H9 (cell line): ENCODE results near the gene PLEKHN1. TPM values are rescaled to one million over a fixed set of nuclear protein-coding genes. Genes with fewer than 3 reads are reported as not detected.

ENCODE experiments used
- DNase-seq: peaks from one replicate; pipeline ENCODE4 v3.0.0-alpha.2; 2017
- H2AFZ ChIP-seq: one replicate; pipeline ENCODE4 v1.6.1; 2013; ENCODE audit warnings: mild to moderate bottlenecking, low read length, control low read depth, moderate library complexity
- H2AK5ac ChIP-seq: 2 replicates; pipeline ENCODE4 v1.6.1; 2013; ENCODE audit warnings: low read length, control low read depth, mixed read lengths; ENCODE audit not compliant: insufficient read length
- H2BK120ac ChIP-seq: one replicate; pipeline ENCODE4 v1.6.1; 2013; ENCODE audit warnings: low read depth, mild to moderate bottlenecking, low read length, control low read depth, inconsistent platforms; ENCODE audit not compliant: poor library complexity, severe bottlenecking
- H2BK12ac ChIP-seq: 2 replicates; pipeline ENCODE4 v1.6.1; 2013; ENCODE audit warnings: low read length, control low read depth, mixed read lengths, low read depth; ENCODE audit not compliant: insufficient read length
- H2BK15ac ChIP-seq: 2 replicates; pipeline ENCODE4 v1.6.1; 2013; ENCODE audit warnings: low read depth, low read length, control low read depth
- H2BK20ac ChIP-seq: one replicate; pipeline ENCODE4 v1.6.1; 2013; ENCODE audit warnings: low read depth, mild to moderate bottlenecking, low read length, control low read depth, inconsistent platforms; ENCODE audit not compliant: poor library complexity, severe bottlenecking
- H2BK5ac ChIP-seq: 2 replicates; pipeline ENCODE4 v1.6.1; 2013; ENCODE audit warnings: low read length, control low read depth, mixed read lengths; ENCODE audit not compliant: insufficient read length
- H3K14ac ChIP-seq: 2 replicates; pipeline ENCODE4 v1.6.1; 2013; ENCODE audit warnings: low read length, control low read depth; ENCODE audit not compliant: insufficient read depth
- H3K18ac ChIP-seq: 2 replicates; pipeline ENCODE4 v1.6.1; 2013; ENCODE audit warnings: low read depth, mild to moderate bottlenecking, mixed read lengths, low read length, control low read depth; ENCODE audit not compliant: insufficient read length
- H3K23ac ChIP-seq: 2 replicates; pipeline ENCODE4 v1.6.1; 2013; ENCODE audit warnings: low read length, control low read depth, mixed read lengths, low read depth; ENCODE audit not compliant: insufficient read length
- H3K23me2 ChIP-seq: 2 replicates; pipeline ENCODE4 v1.6.1; 2013; ENCODE audit warnings: low read depth, mild to moderate bottlenecking, mixed read lengths, low read length, control low read depth; ENCODE audit not compliant: insufficient read length, poor library complexity, severe bottlenecking
- H3K27ac ChIP-seq: 2 replicates; pipeline ENCODE4 v1.5.1; 2013; ENCODE audit warnings: low read length, control low read depth, mixed read lengths, low read depth; ENCODE audit not compliant: insufficient read length
- H3K27me3 ChIP-seq: 2 replicates; pipeline ENCODE4 v1.6.1; 2013; ENCODE audit warnings: low read length, control low read depth, inconsistent platforms; ENCODE audit not compliant: insufficient read depth
- H3K4ac ChIP-seq: 2 replicates; pipeline ENCODE4 v1.6.1; 2013; ENCODE audit warnings: low read depth, mild to moderate bottlenecking, control low read depth, inconsistent platforms, low read length, moderate library complexity
- H3K4me1 ChIP-seq: 2 replicates; pipeline ENCODE4 v1.6.1; 2013; ENCODE audit warnings: low read length, control low read depth, inconsistent platforms; ENCODE audit not compliant: insufficient read depth
- H3K4me2 ChIP-seq: 2 replicates; pipeline ENCODE4 v1.6.1; 2013; ENCODE audit warnings: low read length, control low read depth, mixed read lengths; ENCODE audit not compliant: insufficient read length, insufficient read depth
- H3K56ac ChIP-seq: 2 replicates; pipeline ENCODE4 v1.6.1; 2013; ENCODE audit warnings: low read depth, mild to moderate bottlenecking, mixed read lengths, low read length, control low read depth; ENCODE audit not compliant: insufficient read length
- H3K79me1 ChIP-seq: 2 replicates; pipeline ENCODE4 v1.6.1; 2013; ENCODE audit warnings: low read depth, mild to moderate bottlenecking, moderate library complexity, low read length, control low read depth, inconsistent platforms; ENCODE audit not compliant: insufficient read depth, poor library complexity, severe bottlenecking
- H3K79me2 ChIP-seq: 2 replicates; pipeline ENCODE4 v1.6.1; 2013; ENCODE audit warnings: low read length, control low read depth, inconsistent platforms; ENCODE audit not compliant: insufficient read depth
- H3K9ac ChIP-seq: 2 replicates; pipeline ENCODE4 v1.6.1; 2013; ENCODE audit warnings: low read length, control low read depth, mixed read lengths; ENCODE audit not compliant: insufficient read length; ENCODE audit errors: extremely low read depth
- H3K9me3 ChIP-seq: one replicate; pipeline ENCODE4 v1.6.1; 2013; ENCODE audit warnings: low read depth, low read length, inconsistent platforms; ENCODE audit not compliant: control insufficient read depth
- H3T11ph ChIP-seq: one replicate; pipeline ENCODE4 v1.6.1; 2013; ENCODE audit warnings: mild to moderate bottlenecking, low read length, control low read depth, inconsistent platforms
- H4K20me1 ChIP-seq: one replicate; pipeline ENCODE4 v1.6.1; 2013; ENCODE audit not compliant: control insufficient read depth, insufficient read length, insufficient read depth
- H4K5ac ChIP-seq: 2 replicates; pipeline ENCODE4 v1.6.1; 2013; ENCODE audit warnings: low read depth, mild to moderate bottlenecking, mixed read lengths, low read length, control low read depth; ENCODE audit not compliant: insufficient read length
- H4K8ac ChIP-seq: replicated peaks from 2 replicates; pipeline ENCODE4 v1.6.1; 2013; ENCODE audit warnings: low read length, control low read depth, mixed read lengths, low read depth; ENCODE audit not compliant: insufficient read length
- H4K91ac ChIP-seq: 2 replicates; pipeline ENCODE4 v1.6.1; 2013; ENCODE audit warnings: low read depth, mild to moderate bottlenecking, moderate library complexity, mixed read lengths, low read length, control low read depth; ENCODE audit not compliant: insufficient read length
- H3K27ac Mint-ChIP-seq, 3 experiments: 2 replicates in 2 of 3; 3 replicates in 1 of 3; pipeline ENCODE4 v1.8.0; 2020 to 2021; ENCODE audit warnings: mixed read lengths in 3 of 3, mild to moderate bottlenecking in 1 of 3, moderate library complexity in 1 of 3
- H3K27me3 Mint-ChIP-seq: 2 replicates; pipeline ENCODE4 v1.8.0; 2021; ENCODE audit warnings: low read depth, mild to moderate bottlenecking, moderate library complexity, mixed read lengths
- H3K36me3 Mint-ChIP-seq, 3 experiments: 2 replicates in 2 of 3; 3 replicates in 1 of 3; pipeline ENCODE4 v1.8.0; 2020 to 2021; ENCODE audit warnings: low read depth in 3 of 3, mixed read lengths in 3 of 3; ENCODE audit not compliant: insufficient read depth in 1 of 3
- H3K4me1 Mint-ChIP-seq, 2 experiments: 2 replicates each; pipeline ENCODE4 v1.8.0; 2020; ENCODE audit warnings: mixed read lengths in 2 of 2
- H3K4me3 Mint-ChIP-seq, 2 experiments: 2 replicates in 1 of 2; 3 replicates in 1 of 2; pipeline ENCODE4 v1.8.0; 2020 to 2021; ENCODE audit warnings: mild to moderate bottlenecking in 2 of 2, mixed read lengths in 2 of 2, moderate library complexity in 1 of 2
- H3K9me3 Mint-ChIP-seq, 2 experiments: 2 replicates in 1 of 2; 3 replicates in 1 of 2; pipeline ENCODE4 v1.8.0; 2020; ENCODE audit warnings: mild to moderate bottlenecking in 2 of 2, mixed read lengths in 2 of 2, moderate library complexity in 1 of 2
- CTCF ChIP-seq: fragments of 200-600 bp; sonication (generic); conservative IDR thresholded peaks from 3 replicates; pipeline ENCODE4 v1.8.0; 2021; ENCODE audit warnings: antibody characterized with exemption, mild to moderate bottlenecking
- WGBS: extraction: QIAGEN DNeasy Blood & Tissue Kit; methylation state at CpG from one replicate; pipeline ENCODE4 v1.1.7; 2013; ENCODE audit warnings: missing lambda C conversion rate, low lambda C conversion rate, mixed read lengths; ENCODE audit not compliant: insufficient read length; ENCODE audit errors: extremely low coverage; 5-methylcytosine and 5-hydroxymethylcytosine counted together
- long read RNA-seq: library from polyadenylated mRNA; unstranded; transcript quantifications from one replicate; pipeline ENCODE4 v2.0.0, GENCODE V29; 2020
- total RNA-seq: library from RNA; stranded (reverse); gene quantifications from 2 replicates; pipeline ENCODE4 v1.2.1, GENCODE V29; 2021

The PLEKHN1 gene
- total RNA-seq = 2.0 and 3.0 TPM in 2 replicates
- long read RNA-seq, partial matches to known transcripts = 0 of 8 reads
- long read RNA-seq, other reads (novel, unspliced or antisense) = 7 of 8 reads

DNA sequence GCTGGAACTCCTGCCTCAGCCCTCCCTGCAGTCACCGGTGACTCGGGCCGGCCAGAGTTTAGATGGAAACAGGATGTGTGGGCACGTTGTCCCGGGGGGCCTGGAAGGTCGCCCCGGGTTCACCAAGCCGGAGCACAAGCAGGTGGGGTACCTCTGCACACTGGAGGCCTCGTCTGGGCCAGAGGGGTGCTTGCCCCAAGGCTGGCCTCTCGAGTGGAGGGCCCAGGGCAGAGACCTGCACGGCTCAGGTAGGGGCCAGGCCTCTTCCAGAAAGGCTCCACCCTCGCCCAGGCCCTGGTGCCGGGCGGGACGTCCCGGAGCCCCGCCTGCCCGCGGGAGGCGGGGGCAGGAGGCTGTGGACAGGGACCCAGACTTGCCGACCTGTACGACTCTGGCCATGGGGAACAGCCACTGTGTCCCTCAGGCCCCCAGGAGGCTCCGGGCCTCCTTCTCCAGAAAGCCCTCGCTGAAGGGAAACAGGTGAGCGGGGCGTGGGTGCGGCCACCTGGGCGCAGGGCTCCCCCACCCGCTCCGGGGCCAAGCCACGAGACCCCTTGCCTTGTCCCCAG, at the start of gene PLEKHN1:
TSS of gene PLEKHN1 (plus strand) at position 348 of the 569 bp plus-strand sequence. CDS start at position 398, 50 bp downstream.
- H3K4me1 ChIP-seq = no peaks in the 10 kb centered on the region
- peak within 1 kb of the TSS; percentile 57 to 76 for H3K4me3 Mint-ChIP-seq

More for the DNA sequence above, at the start of gene PLEKHN1:
- DNase-seq = peak; percentile 78
- Histone ChIP-seq H2BK20ac (no peak within 1 kb of the TSS), H4K8ac (no peak within 1 kb of the TSS), H3K27me3 (peaks cover 11% of the 10 kb centered on the region; the same call in 1 of the 2 replicates), H3K27ac (no peak within 1 kb of the TSS), H3K4ac (no peak within 1 kb of the TSS), H3K79me1 (no peaks in the 10 kb centered on the region), H2BK5ac (no peak within 1 kb of the TSS), H2BK15ac (no peak within 1 kb of the TSS), H3K9me3 (no peaks in the 10 kb centered on the region), H3K18ac (peak within 1 kb of the TSS; percentile 51), H3K23me2 (peaks cover 12% of the 10 kb centered on the region), H3K23ac (no peak within 1 kb of the TSS), H2BK12ac (no peak within 1 kb of the TSS), H3K4me2 (peak within 1 kb of the TSS; percentile 68), H3T11ph (no peak within 1 kb of the TSS), H3K56ac (no peak within 1 kb of the TSS), H4K5ac (no peak within 1 kb of the TSS), H4K91ac (no peak within 1 kb of the TSS), H3K79me2 (no peaks in the 10 kb centered on the region), H2AK5ac (no peak within 1 kb of the TSS), H3K9ac (no peak within 1 kb of the TSS), H4K20me1 (no peaks in the 10 kb centered on the region), H3K14ac (peak within 1 kb of the TSS; percentile 68; the same call in 1 of the 2 replicates), H2AFZ (no peak within 1 kb of the TSS), H2BK120ac (no peak within 1 kb of the TSS)
- Mint-ChIP-seq H3K27me3 (peaks cover 49% of the 10 kb centered on the region), H3K9me3 (peaks cover 3 to 4% of the 10 kb centered on the region in 2 experiments; a peak in 3 of 5 replicates), H3K27ac (no peak within 1 kb of the TSS), H3K4me1 (peaks cover 0 to 3% of the 10 kb centered on the region in 2 experiments; a peak in 2 of 4 replicates), H3K36me3 (peaks cover 0 to 26% (median 24%) of the 10 kb centered on the region in 3 experiments; a peak in 6 of 7 replicates)
- no peak for TF ChIP-seq CTCF
- WGBS = no CpG with 5 or more reads among the region's 31 CpGs
